ENCODE measurements around the gene ADI1. TPM values are rescaled to one million over a fixed set of nuclear protein-coding genes. Genes with fewer than 3 reads are reported as not detected.

ADI1 gene, protein sequence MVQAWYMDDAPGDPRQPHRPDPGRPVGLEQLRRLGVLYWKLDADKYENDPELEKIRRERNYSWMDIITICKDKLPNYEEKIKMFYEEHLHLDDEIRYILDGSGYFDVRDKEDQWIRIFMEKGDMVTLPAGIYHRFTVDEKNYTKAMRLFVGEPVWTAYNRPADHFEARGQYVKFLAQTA
- 10 to 100 TPM; 24.1 to 26.4 TPM for total RNA-seq

DNA sequence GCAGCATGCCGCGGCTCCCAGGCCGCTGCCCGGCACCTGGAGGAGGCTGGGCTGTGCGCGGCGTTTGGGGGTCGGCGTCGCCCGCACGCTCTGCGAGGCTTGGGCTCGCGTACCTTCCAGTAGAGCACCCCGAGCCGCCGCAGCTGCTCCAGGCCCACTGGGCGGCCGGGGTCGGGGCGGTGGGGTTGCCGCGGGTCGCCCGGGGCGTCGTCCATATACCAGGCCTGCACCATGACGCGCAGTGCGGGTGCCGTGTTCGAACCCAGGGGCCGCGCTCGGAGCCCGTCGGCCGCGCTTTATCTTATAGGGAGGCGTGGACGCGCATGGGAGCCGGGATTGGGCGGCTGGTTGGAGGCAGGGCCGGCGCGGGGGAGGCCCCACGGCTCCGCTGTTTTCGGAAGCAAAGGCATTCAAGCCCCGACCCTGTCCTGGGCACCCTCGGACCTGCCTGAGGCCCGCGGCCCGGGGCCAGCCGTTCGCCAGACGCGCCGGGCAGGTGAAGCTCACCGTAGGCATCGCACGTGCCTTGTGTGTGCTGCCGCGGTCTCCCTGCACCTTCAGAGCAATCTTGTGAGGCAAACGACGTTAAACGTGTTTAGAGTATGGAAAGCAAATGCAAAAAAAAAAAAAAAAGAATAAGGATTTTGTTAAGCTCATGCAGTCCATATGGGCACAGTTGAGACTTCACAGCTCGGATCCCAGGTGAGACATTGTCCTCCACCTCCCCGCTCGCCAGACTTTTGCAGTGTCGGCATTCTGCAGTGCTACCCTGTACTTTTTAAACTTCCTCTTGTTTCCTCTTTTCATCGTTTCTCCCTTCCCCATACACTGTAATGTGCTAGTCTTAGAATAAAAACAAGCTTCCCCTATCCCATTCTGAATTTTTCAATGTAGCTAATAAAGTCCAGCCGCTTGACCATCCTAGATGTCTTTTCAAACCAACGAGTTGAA is at the start of gene ADI1:
Gene ADI1 (minus strand): TSS at position 277 of the 951 bp plus-strand sequence. CDS start 44 bp downstream, at position 233.
- peaks cover 3 to 7% of the 10 kb centered on the region in 2 donors for H3K9me3 Mint-ChIP-seq
- no peaks in the 10 kb centered on the region for H3K27me3 Mint-ChIP-seq (ENCODE audit: low read depth)
- peak within 1 kb of the TSS; percentile 95 for H3K27ac Mint-ChIP-seq
- DNase-seq (peak; percentile 86), ATAC-seq (replicated peaks in 1 of 2) (peak; percentile 79 to 82)
- H3K36me3 Mint-ChIP-seq (ENCODE audit: insufficient read depth in 2 of 2), result peaks cover 4 to 10% of the 10 kb centered on the region in 2 donors
- H3K4me1 Mint-ChIP-seq (ENCODE audit: low read depth), result peaks cover 34% of the 10 kb centered on the region
- peak within 1 kb of the TSS; percentile 93 to 97 for H3K4me3 Mint-ChIP-seq

DNA sequence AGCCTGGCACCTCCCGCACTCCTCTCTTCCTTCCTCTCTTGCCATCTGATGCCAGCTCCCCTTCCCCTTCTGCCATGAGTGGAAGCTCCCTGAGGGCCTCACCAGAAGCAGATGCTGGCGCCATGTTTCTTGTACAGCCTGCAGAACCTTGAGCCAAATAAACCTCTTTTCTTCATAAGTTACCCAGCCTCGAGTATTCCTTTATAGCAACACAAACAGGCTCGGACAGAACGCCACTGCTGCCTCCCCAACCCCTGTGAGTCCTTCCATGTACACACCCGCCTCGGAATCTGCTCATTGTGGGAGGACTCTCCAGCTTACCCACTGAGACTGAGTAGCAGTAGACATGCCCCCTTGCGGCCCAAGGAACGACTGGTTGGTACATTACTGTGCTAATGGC is 47.5 kb upstream of the ADI1 start:
- DNase-seq, result no peak
- no peak for ATAC-seq (replicated peaks in 1 of 2)
- no peak overlapping the region for H3K27ac Mint-ChIP-seq
- H3K4me1 Mint-ChIP-seq (ENCODE audit: low read depth), result peaks cover 4% of the 10 kb centered on the region
- no peaks in the 10 kb centered on the region for H3K27me3 Mint-ChIP-seq (ENCODE audit: low read depth)
- peaks cover 0 to 2% of the 10 kb centered on the region in 2 donors for H3K9me3 Mint-ChIP-seq
- H3K36me3 Mint-ChIP-seq (ENCODE audit: insufficient read depth in 2 of 2), result peaks cover 0 to 2% of the 10 kb centered on the region in 2 donors
- no peak overlapping the region for H3K4me3 Mint-ChIP-seq

DNA sequence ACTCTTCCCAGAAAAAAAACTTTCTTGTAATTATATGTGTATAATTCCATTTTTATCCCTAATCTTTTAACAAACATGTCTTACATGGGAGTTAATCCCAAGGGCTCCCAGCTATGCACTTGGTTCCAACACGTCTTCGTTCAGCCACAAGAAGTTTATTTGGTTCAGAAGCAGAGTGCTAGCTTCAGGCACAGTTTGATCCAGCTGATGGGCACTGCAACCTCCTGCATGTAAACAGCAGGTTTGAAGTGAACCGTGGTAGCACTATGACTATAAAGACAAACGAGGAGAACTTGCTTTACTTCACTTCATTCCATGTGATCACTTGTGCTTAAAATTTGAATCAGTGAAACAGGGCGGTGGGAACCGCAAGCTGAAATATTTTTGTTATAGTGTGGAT is 45.8 kb upstream of the ADI1 start:
- no peak overlapping the region for H3K27ac Mint-ChIP-seq

DNA sequence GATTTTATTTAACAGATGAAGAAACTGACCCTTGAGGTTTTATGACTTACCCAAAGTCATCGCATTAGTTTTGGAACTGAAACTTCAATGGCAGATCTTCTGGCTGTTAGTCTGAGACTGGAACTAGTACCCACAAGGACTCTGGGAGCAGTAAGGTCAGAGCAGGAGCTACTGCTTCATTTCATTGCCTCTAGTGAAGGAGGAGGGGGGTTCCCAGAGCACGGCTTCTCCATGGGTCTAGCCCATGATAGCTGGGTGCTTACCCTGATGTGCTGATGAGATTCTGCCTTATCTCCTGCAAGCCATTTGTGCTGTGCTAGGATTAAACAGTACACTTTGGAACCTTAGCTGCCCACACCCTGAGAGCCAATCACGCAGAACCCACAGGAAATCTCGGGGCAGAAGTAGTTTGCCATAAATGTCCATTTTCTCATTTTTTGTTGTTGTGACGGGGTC is 44.2 kb upstream of the ADI1 start:
- H3K4me3 Mint-ChIP-seq, result no peak overlapping the region
- no peak for DNase-seq

More for the DNA sequence above, 45.8 kb upstream of the ADI1 start:
- Mint-ChIP-seq H3K4me3 (no peak overlapping the region), H3K36me3 (ENCODE audit: insufficient read depth in 2 of 2) (peaks cover 2 to 4% of the 10 kb centered on the region in 2 donors), H3K9me3 (peaks cover 0 to 2% of the 10 kb centered on the region in 2 donors), H3K4me1 (ENCODE audit: low read depth) (peaks cover 7% of the 10 kb centered on the region), H3K27me3 (ENCODE audit: low read depth) (no peaks in the 10 kb centered on the region)
- no peak for DNase-seq
- ATAC-seq (replicated peaks in 1 of 2), result no peak

DNA sequence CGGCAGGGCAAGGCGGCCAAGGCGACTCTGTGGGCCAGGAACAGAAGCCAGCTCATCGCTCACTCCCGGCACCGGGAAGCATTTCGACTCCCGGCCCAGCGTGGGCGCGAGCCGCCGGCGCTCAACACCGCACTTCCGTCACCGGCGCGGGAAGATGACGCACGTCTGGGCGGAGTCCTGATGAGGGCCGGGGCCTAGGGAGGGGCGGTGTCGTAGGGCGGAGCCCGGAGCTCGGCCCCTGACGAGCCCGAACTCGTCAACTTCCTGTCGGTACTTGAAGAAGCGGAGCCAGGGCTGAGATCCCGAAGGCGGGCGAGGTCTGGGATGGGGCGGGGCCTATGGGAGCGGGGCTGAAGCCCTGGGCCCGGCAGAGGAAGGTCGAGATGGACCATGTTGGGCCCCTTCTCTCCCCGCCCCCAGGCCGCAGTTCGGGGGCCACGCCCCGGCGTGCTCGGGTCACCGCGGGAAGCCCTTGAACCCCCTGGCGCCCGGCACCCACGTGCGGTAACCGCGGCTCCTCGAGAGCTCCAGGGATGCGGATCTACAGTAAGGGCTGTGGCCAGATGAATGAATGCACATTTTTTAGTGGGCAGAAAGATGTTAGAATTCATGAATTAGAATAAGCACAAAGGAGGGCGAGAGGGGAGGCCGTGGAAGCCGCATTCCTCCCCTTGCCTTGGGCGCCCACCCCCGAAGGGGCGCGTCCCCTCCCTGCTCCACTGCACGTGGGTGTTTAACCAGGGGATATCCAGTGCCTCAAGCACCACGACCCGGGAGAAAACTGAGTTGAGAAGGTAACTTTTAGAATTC is 39.1 kb upstream of the ADI1 start, which contains the start of gene RNASEH1:
Gene RNASEH1 (minus strand): TSS at position 129 of the 810 bp plus-strand sequence. CDS start 73 bp downstream, at position 56.
- Mint-ChIP-seq H3K36me3 (ENCODE audit: insufficient read depth in 2 of 2) (peaks cover 9 to 25% of the 10 kb centered on the region in 2 donors), H3K27ac (peak within 1 kb of the TSS; percentile 95)

More for the DNA sequence above, 44.2 kb upstream of the ADI1 start:
- no peak for ATAC-seq (replicated peaks in 1 of 2)
- Mint-ChIP-seq H3K4me1 (ENCODE audit: low read depth) (peaks cover 19% of the 10 kb centered on the region), H3K9me3 (peaks cover 0 to 2% of the 10 kb centered on the region in 2 donors), H3K27ac (peak overlapping the region; percentile 63), H3K36me3 (ENCODE audit: insufficient read depth in 2 of 2) (peaks cover 2 to 7% of the 10 kb centered on the region in 2 donors), H3K27me3 (ENCODE audit: low read depth) (no peaks in the 10 kb centered on the region)

DNA sequence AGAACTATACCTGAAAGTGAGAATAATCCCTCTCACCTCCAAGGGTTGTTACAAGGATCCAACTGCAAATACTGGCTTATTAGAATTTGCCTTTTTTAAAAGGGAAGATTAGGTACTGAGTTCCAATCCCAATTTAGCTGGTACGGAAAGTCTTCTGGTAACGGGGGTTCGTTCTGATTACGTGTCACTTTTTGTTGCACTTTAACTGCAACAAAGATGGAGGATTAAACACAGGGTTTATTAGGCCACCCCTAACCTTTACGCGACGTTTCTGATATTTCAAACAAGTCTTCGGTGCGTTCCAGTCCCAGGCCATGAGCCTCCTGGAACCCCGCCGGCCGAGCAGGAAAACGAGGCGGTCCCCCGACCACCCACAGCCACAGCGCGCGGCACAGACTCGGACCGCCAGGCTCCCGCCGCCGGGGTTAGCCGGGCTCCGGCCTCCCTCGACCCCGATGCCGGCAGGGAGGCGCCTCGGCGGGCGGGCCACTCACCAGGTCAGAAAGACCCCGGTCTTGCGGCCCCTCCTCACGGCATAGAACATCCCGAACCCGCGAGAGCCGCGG is 38.4 kb upstream of the ADI1 start:
- Mint-ChIP-seq H3K36me3 (ENCODE audit: insufficient read depth in 2 of 2) (peaks cover 10 to 25% of the 10 kb centered on the region in 2 donors), H3K27me3 (ENCODE audit: low read depth) (no peaks in the 10 kb centered on the region), H3K4me1 (ENCODE audit: low read depth) (peaks cover 56% of the 10 kb centered on the region), H3K27ac (peak overlapping the region; percentile 95), H3K9me3 (no peaks in the 10 kb centered on the region), H3K4me3 (peak overlapping the region; percentile 92 to 97)
- ATAC-seq (replicated peaks in 1 of 2) (peak; percentile 5 to 37), DNase-seq (peak in 1 of 2 donors; percentile 5)

More for the DNA sequence above, 39.1 kb upstream of the ADI1 start, which contains the start of gene RNASEH1:
- Mint-ChIP-seq H3K9me3 (no peaks in the 10 kb centered on the region), H3K4me1 (ENCODE audit: low read depth) (peaks cover 56% of the 10 kb centered on the region), H3K27me3 (ENCODE audit: low read depth) (no peaks in the 10 kb centered on the region), H3K4me3 (peak within 1 kb of the TSS; percentile 92 to 97)
- DNase-seq (peak; percentile 98 to 99), ATAC-seq (replicated peaks in 1 of 2) (peak; percentile 97 to 98)

DNA sequence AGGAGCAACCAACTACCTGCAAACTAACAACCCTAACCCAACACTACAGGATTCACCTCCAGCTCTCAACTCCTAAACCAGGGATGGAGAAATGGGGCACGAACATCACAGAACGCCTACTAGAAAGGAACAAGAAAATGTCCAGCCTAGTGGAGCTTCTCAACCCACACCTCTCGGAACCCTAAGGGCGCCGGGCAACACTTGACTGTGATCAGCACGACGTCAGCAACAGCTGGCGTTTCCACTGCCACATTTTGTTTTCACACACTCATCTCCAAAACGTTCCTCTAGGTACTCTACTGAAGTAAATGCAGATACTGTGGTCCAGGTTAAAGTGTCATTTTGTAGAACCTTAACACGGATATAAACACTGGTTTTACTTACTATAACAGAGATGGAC is 34.6 kb upstream of the ADI1 start:
- H3K36me3 Mint-ChIP-seq (ENCODE audit: insufficient read depth in 2 of 2), result peaks cover 14 to 34% of the 10 kb centered on the region in 2 donors
- no peaks in the 10 kb centered on the region for H3K9me3 Mint-ChIP-seq
- no peaks in the 10 kb centered on the region for H3K27me3 Mint-ChIP-seq (ENCODE audit: low read depth)
- H3K4me3 Mint-ChIP-seq, result no peak overlapping the region
- peaks cover 39% of the 10 kb centered on the region for H3K4me1 Mint-ChIP-seq (ENCODE audit: low read depth)
- DNase-seq, result no peak
- no peak for ATAC-seq (replicated peaks in 1 of 2)
- H3K27ac Mint-ChIP-seq, result peak overlapping the region; percentile 77

DNA sequence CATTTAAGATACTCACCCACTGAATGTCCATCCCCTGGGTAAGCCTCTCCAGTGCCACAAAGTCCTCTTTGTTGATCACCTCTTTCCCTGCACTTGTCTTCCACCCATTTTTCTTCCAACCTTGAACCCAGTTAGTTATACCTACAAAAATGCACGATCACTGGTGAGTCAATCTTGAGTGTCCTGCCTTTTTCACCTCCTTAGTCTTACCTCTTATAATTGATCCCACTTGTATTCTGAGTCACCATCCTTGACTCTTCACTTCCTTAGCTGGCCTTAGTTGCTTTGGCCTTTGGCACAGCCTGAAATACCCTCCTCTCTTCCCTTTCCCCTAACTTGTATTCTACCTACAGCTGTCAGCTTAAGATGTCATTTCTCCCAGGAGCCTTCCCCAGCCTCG is 28.6 kb upstream of the ADI1 start:
- H3K9me3 Mint-ChIP-seq, result no peaks in the 10 kb centered on the region
- peaks cover 23 to 43% of the 10 kb centered on the region in 2 donors for H3K36me3 Mint-ChIP-seq (ENCODE audit: insufficient read depth in 2 of 2)
- ATAC-seq (replicated peaks in 1 of 2) (no peak), DNase-seq (no peak)
- H3K4me1 Mint-ChIP-seq (ENCODE audit: low read depth), result no peaks in the 10 kb centered on the region
- H3K27me3 Mint-ChIP-seq (ENCODE audit: low read depth), result no peaks in the 10 kb centered on the region
- no peak overlapping the region for H3K27ac Mint-ChIP-seq
- no peak overlapping the region for H3K4me3 Mint-ChIP-seq

DNA sequence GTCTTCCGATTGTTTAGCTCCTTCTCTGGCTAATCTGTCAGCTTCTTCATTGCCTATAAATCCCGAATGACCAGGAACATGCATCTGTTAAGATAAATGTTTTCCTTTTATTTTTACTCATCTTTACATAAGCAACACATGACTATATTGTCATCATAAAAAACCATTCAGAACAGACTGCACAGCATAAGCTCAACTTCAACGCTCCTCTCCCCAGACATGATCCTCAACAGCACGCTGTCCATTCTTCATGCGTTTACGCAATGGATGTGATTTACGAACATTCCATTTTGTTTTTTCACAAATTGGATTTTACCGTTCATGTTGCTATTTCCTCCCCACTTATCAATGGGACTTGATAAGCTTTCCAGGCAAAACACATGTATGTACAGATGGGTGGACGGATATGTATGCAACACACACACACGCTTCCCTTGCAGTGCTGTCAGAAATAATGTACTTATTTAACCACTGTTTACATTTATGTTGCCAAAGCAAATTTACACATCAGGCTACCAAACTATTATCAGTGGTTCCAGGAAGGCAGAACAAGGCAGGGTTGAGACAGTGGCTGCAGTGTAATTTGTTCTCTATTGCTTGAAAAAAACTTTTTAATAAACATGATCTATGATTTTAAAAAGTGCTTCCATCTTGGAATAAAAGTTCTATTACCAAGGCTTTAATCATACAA is 26.6 kb upstream of the ADI1 start:
- H3K27me3 Mint-ChIP-seq (ENCODE audit: low read depth), result no peaks in the 10 kb centered on the region
- peaks cover 21 to 51% of the 10 kb centered on the region in 2 donors for H3K36me3 Mint-ChIP-seq (ENCODE audit: insufficient read depth in 2 of 2)
- peak overlapping the region; percentile 59 for H3K27ac Mint-ChIP-seq
- H3K4me1 Mint-ChIP-seq (ENCODE audit: low read depth), result peaks cover 5% of the 10 kb centered on the region
- no peaks in the 10 kb centered on the region for H3K9me3 Mint-ChIP-seq
- H3K4me3 Mint-ChIP-seq, result no peak overlapping the region
- ATAC-seq (replicated peaks in 1 of 2) (no peak), DNase-seq (no peak)

DNA sequence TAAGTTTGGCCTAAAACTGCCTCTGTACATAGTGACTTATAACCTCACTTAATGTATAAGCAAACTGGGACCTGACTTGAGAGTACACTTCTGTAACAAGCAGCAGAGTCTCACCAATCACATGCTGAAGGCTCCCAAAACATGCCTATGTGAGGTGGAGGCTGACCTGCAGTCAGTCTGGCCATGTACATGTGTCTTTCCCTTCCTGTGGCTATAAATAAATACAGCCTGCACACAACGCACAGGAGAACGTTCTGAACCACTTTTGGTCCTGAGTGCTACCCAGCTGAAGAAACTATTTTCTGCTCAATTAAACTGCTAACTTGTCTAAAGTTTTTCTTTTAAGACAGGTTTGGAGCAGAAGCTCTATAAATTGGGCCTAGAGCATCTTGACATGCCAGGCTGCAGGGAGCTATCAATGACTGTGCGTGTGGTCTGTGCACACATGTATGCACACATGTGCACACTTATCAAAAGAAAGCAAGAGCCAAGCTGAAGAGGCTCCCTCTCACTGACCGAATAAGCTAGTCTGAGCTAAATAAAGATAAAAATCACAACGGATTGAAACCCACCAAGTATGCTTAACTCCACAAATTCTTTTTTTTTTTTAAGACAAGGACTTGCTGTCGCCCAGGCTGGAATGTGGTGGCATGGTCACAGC is 23.8 kb upstream of the ADI1 start:
- Mint-ChIP-seq H3K4me3 (no peak overlapping the region), H3K27ac (no peak overlapping the region)

DNA sequence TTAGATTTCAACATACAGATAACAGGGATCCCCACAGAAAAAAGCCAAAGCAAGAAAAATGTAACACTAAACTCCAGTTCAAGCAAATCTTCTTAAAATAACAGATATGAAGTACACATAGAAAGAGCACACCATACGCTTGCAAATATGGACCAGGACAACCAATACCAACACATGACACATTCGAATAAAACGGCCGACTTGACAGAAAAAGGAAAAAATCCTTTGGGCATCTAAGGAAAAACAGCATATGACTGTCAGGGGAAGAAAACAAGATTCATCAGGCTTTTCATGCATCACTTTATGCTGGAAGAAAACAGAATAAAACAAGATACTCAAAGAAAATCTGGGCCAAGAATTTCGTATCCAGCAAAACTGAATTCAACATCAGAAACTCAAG is 22.8 kb upstream of the ADI1 start:
- Mint-ChIP-seq H3K36me3 (ENCODE audit: insufficient read depth in 2 of 2) (peaks cover 8 to 27% of the 10 kb centered on the region in 2 donors), H3K27me3 (ENCODE audit: low read depth) (no peaks in the 10 kb centered on the region), H3K27ac (peak overlapping the region; percentile 71), H3K9me3 (no peaks in the 10 kb centered on the region), H3K4me3 (no peak overlapping the region), H3K4me1 (ENCODE audit: low read depth) (peaks cover 5% of the 10 kb centered on the region)
- DNase-seq, result no peak
- no peak for ATAC-seq (replicated peaks in 1 of 2)

More for the DNA sequence above, 23.8 kb upstream of the ADI1 start:
- ATAC-seq (replicated peaks in 1 of 2) (no peak), DNase-seq (no peak)
- no peaks in the 10 kb centered on the region for H3K27me3 Mint-ChIP-seq (ENCODE audit: low read depth)
- H3K36me3 Mint-ChIP-seq (ENCODE audit: insufficient read depth in 2 of 2), result peaks cover 12 to 35% of the 10 kb centered on the region in 2 donors
- H3K9me3 Mint-ChIP-seq, result no peaks in the 10 kb centered on the region
- peaks cover 5% of the 10 kb centered on the region for H3K4me1 Mint-ChIP-seq (ENCODE audit: low read depth)
